Immature natural killer cell (primary cell): Measurements from ENCODE around the gene TRPV4. TPM values are rescaled to one million over a fixed set of nuclear protein-coding genes. Genes with fewer than 3 reads are reported as not detected.

Experiments used
- DNase-seq, 3 donors: peaks; one replicate each; pipeline ENCODE4 v3.0.0; 2022; ENCODE audit warnings: mixed read lengths in 1 of 3
- H3K27ac Mint-ChIP-seq, 6 donors: one replicate each; pipeline ENCODE4 v1.8.0; 2020; ENCODE audit warnings: mixed read lengths in 6 of 6, mild to moderate bottlenecking in 5 of 6, inconsistent platforms in 4 of 6, moderate library complexity in 3 of 6
- H3K27me3 Mint-ChIP-seq, 3 donors: one replicate each; pipeline ENCODE4 v1.8.0; 2020 to 2021; ENCODE audit warnings: low read depth in 3 of 3, mild to moderate bottlenecking in 3 of 3, mixed read lengths in 3 of 3, moderate library complexity in 3 of 3, inconsistent platforms in 1 of 3
- H3K36me3 Mint-ChIP-seq, 3 donors: one replicate each; pipeline ENCODE4 v1.8.0; 2020; ENCODE audit warnings: mixed read lengths in 3 of 3, inconsistent platforms in 2 of 3, mild to moderate bottlenecking in 2 of 3
- H3K4me1 Mint-ChIP-seq, 2 donors: one replicate each; pipeline ENCODE4 v1.8.0; 2020; ENCODE audit warnings: inconsistent platforms in 2 of 2, mild to moderate bottlenecking in 2 of 2, mixed read lengths in 2 of 2, moderate library complexity in 1 of 2
- H3K4me3 Mint-ChIP-seq, 5 donors: one replicate each; pipeline ENCODE4 v1.8.0; 2020; ENCODE audit warnings: mild to moderate bottlenecking in 5 of 5, mixed read lengths in 5 of 5, inconsistent platforms in 3 of 5, moderate library complexity in 3 of 5
- H3K9me3 Mint-ChIP-seq, 6 donors: one replicate each; pipeline ENCODE4 v1.8.0; 2020; ENCODE audit warnings: mild to moderate bottlenecking in 6 of 6, mixed read lengths in 6 of 6, inconsistent platforms in 4 of 6, moderate library complexity in 3 of 6
- polyA plus RNA-seq, 3 donors: library from polyadenylated mRNA; unstranded; fragments of 300-500 nt; fragmentation: Illumina TruSeq; gene quantifications; one replicate each; pipeline ENCODE4 v1.2.3, GENCODE V29; 2021

The TRPV4 gene
- polyA plus RNA-seq, 3 donors from 2014 or later, result not detected

- no peaks in the 10 kb centered on the region for H3K9me3 Mint-ChIP-seq
- H3K36me3 Mint-ChIP-seq, result no peaks in the 10 kb centered on the region
- H3K4me1 Mint-ChIP-seq, result no peaks in the 10 kb centered on the region
- H3K4me3 Mint-ChIP-seq, result no peak overlapping the region
- DNase-seq, result no peak
- H3K27me3 Mint-ChIP-seq, result peaks cover 0 to 14% (median 6%) of the 10 kb centered on the region in 3 donors
- no peak overlapping the region for H3K27ac Mint-ChIP-seq
Observed at GRCh38 chr12:109817627-109818231, 15.5 kb downstream of the TRPV4 start.

DNA sequence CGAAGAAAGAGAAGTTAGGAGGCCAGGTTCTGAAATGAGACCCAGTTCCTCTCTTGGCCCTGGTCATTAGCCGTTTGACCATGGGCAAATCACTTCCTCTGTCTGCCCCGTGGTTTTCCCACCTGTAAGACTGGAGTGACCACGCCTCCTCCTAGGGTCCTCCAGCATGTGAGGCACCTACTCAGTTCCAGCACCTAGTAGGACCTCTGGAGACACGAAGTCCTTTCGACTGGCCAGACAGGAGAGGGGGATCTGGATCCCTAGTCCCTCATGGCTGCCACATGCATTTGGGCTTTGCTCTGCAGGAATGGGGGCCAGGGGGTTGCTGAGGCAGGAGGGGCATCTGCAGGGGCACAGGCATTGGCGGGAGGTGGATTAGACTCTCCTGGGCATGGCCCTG, 16.3 kb downstream of the TRPV4 start:
- Mint-ChIP-seq H3K27ac (no peak overlapping the region), H3K4me3 (no peak overlapping the region)

DNA sequence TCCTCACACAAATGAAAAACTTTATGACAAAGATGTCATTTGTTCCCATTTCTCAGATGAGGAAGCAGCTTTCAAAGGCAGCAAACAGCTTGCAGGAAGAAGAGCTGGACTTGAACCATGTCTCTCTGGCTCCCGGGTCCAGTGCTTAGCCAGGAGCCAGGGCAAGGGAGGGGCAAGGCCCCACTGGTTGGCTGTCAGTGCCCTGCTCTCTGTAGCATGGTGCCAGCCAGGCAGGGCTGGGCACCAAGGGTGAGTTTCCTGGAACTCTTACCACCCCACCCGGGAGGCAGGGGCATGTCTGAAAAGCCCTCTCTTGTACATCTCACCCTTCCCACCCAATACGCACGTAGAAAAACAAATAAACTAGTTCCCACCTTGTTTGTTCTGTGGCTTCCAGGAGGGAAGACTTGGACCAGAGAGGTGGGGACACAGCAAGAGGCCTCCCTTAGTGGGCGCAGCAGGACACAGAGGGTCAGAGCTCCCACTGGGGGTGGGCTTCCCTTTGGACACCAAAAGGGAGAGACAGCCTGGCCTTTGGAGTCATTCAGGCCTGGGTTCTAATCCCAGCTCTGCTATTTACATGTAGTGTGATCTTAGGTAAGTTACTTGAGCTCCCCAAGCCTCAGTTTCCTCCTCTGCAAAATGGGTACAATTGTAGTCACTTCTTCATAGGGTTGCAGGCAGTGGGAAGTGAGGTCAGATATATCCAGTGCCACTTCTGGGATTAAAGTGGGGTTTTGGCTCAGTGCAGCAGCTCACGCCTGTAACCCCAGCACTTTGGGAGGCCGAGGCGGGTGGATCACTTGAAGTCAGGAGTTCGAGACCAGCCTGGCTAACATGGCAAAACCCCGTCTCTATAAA, 17.2 kb downstream of the TRPV4 start:
- no peak for DNase-seq
- Mint-ChIP-seq H3K27me3 (peaks cover 0 to 11% (median 3%) of the 10 kb centered on the region in 3 donors), H3K4me3 (no peak overlapping the region), H3K27ac (no peak overlapping the region), H3K4me1 (no peaks in the 10 kb centered on the region), H3K36me3 (no peaks in the 10 kb centered on the region), H3K9me3 (no peaks in the 10 kb centered on the region)

More for the DNA sequence above, 16.3 kb downstream of the TRPV4 start:
- H3K27me3 Mint-ChIP-seq, result peaks cover 0 to 14% (median 6%) of the 10 kb centered on the region in 3 donors
- H3K9me3 Mint-ChIP-seq, result no peaks in the 10 kb centered on the region
- no peaks in the 10 kb centered on the region for H3K4me1 Mint-ChIP-seq
- no peaks in the 10 kb centered on the region for H3K36me3 Mint-ChIP-seq
- DNase-seq, result no peak

DNA sequence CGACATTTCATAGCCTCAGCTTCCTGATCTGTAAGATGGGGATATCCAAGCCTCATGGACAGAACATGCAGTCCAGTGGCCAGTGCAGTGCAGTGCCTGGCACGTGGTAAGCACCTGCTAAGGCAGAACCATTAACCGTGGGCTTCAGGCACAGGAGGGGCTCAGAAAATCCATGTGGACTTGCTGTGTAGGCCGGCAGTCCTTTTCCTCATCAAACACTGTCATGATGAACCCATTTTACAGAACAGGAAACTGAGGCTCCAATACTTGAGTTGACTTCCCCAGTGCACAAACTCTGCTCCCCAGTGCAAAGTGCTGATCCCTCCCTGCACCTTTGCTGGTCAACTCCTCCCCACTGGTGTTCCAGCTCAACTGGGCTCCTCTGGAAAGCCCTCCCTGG, 18.0 kb downstream of the TRPV4 start:
- H3K4me1 Mint-ChIP-seq, result no peaks in the 10 kb centered on the region
- no peaks in the 10 kb centered on the region for H3K9me3 Mint-ChIP-seq
- no peak for DNase-seq
- H3K36me3 Mint-ChIP-seq, result no peaks in the 10 kb centered on the region
- no peak overlapping the region for H3K27ac Mint-ChIP-seq
- no peak overlapping the region for H3K4me3 Mint-ChIP-seq
- H3K27me3 Mint-ChIP-seq, result peaks cover 0 to 8% (median 3%) of the 10 kb centered on the region in 3 donors

DNA sequence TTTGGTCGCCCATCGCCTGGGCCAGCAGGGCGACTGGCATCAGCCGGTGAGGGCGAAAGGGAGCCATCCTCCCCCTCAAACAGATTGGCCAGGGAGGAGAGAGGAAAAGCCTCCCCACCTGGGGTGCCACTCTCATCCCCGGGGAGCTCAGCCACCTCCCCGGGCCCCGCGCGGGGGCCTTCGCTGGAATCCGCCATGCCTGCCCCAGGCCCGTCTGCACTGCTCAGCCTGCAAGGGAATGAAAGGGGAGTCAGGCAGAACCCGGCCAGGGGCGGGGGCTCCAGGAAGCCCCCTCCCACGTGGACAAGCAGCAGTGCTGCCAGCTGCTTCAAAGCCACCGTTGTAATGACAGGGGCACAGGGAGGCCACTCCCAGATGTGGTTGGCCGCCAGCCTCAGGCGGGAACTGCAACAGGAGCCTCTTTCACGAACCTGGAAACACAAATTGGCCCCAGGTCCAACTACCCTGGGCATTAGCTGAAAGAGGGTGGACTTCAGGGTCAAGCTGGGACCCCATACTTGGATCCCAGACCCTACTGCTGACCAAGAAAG, 18.5 kb downstream of the TRPV4 start:
- Mint-ChIP-seq H3K27ac (no peak overlapping the region), H3K27me3 (peaks cover 0 to 7% (median 0%) of the 10 kb centered on the region in 3 donors), H3K4me1 (no peaks in the 10 kb centered on the region), H3K4me3 (no peak overlapping the region), H3K36me3 (no peaks in the 10 kb centered on the region), H3K9me3 (no peaks in the 10 kb centered on the region)
- DNase-seq, result no peak

DNA sequence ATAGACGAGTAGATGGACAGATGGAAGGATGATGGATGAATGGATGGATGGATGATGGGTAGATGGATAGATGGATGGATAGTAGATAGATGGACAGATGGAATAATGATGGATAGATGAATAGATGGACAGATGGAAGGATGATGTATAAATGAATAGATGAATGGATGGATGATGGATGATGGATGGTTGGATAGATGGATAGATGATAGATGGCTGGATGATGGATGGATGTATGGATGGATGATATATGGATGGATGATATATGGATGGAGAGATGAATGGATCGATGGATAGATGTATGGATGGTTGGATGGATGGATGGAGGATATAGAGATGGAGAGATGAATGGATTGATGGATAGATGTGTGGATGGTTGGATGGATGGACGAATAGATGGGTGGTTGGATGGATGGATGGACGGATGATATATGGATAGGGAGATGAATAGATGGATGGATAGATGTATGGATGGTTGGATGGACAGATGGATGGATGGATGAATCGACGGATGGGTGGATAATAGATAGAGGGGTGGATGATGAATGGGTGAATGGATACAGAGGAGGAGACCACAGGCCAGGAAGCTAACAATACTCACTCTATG, 19.3 kb downstream of the TRPV4 start:
- Mint-ChIP-seq H3K9me3 (no peaks in the 10 kb centered on the region), H3K27ac (no peak overlapping the region), H3K27me3 (no peaks in the 10 kb centered on the region), H3K36me3 (no peaks in the 10 kb centered on the region), H3K4me1 (no peaks in the 10 kb centered on the region), H3K4me3 (no peak overlapping the region)
- no peak for DNase-seq

DNA sequence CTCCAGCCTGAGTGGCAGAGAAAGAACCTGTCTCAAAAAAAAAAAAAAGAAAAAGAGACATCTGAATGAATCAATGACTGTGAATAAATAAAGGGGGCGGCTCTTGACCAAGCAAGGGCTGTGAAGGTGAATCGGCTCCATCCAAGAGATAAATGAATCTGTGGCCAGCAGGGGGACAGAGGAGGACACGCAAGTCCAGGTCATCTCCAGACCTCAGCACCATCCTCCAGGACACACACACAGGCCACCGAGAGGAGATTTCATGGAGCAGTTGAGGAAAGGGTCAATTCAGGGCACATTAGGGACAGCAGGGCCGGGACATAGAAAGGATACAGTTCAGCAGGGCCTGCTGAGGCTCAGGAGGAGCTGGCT, 21.6 kb downstream of the TRPV4 start:
- Mint-ChIP-seq H3K4me1 (no peaks in the 10 kb centered on the region), H3K27ac (no peak overlapping the region), H3K36me3 (no peaks in the 10 kb centered on the region), H3K4me3 (no peak overlapping the region), H3K9me3 (no peaks in the 10 kb centered on the region), H3K27me3 (no peaks in the 10 kb centered on the region)
- DNase-seq, result no peak

DNA sequence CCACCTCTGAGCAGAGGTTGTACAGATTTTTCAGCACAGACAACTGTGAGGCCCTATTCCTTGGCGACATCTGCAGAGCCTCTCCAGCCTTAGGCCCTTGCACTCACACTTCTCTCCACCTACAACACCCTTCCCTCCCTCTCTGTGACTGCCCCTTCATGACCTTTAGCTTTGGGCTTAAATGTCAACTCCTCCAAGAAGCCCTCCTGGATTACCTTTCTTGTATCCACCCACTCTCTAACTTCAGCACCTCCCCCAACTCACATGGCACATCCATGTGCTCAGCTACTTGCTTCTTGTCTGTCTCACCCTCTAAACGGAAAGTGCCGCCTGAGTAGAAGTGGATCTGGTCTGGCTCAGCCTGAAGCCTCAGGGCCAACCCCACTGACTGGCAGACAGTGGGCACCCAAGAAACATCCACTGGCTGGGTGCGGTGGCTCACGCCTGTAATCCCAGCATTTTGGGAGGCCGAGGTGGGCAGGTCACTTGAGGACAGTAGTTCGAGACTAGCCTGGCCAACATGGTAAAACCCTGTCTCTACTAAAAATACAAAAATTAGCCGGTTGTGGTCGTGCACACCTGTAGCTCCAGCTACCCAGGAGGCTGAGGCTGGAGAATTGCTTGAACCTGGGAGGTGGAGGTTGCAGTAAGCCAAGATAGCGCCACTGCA, 22.1 kb downstream of the TRPV4 start:
- DNase-seq, result no peak
- Mint-ChIP-seq H3K27ac (no peak overlapping the region), H3K4me3 (no peak overlapping the region), H3K27me3 (no peaks in the 10 kb centered on the region), H3K4me1 (no peaks in the 10 kb centered on the region), H3K9me3 (no peaks in the 10 kb centered on the region), H3K36me3 (no peaks in the 10 kb centered on the region)

- Mint-ChIP-seq H3K36me3 (no peaks in the 10 kb centered on the region), H3K27ac (no peak overlapping the region), H3K4me3 (no peak overlapping the region), H3K9me3 (no peaks in the 10 kb centered on the region), H3K4me1 (peaks cover 0 to 2% of the 10 kb centered on the region in 2 donors), H3K27me3 (peaks cover 0 to 2% (median 2%) of the 10 kb centered on the region in 3 donors)
- no peak for DNase-seq
Observed at GRCh38 chr12:109808876-109809646, 24.1 kb downstream of the TRPV4 start.

GRCh38 chr12:109807954-109808643, 25.1 kb downstream of the TRPV4 start:
- Mint-ChIP-seq H3K9me3 (no peaks in the 10 kb centered on the region), H3K36me3 (no peaks in the 10 kb centered on the region), H3K27me3 (peaks cover 2% of the 10 kb centered on the region in 3 donors)

DNA sequence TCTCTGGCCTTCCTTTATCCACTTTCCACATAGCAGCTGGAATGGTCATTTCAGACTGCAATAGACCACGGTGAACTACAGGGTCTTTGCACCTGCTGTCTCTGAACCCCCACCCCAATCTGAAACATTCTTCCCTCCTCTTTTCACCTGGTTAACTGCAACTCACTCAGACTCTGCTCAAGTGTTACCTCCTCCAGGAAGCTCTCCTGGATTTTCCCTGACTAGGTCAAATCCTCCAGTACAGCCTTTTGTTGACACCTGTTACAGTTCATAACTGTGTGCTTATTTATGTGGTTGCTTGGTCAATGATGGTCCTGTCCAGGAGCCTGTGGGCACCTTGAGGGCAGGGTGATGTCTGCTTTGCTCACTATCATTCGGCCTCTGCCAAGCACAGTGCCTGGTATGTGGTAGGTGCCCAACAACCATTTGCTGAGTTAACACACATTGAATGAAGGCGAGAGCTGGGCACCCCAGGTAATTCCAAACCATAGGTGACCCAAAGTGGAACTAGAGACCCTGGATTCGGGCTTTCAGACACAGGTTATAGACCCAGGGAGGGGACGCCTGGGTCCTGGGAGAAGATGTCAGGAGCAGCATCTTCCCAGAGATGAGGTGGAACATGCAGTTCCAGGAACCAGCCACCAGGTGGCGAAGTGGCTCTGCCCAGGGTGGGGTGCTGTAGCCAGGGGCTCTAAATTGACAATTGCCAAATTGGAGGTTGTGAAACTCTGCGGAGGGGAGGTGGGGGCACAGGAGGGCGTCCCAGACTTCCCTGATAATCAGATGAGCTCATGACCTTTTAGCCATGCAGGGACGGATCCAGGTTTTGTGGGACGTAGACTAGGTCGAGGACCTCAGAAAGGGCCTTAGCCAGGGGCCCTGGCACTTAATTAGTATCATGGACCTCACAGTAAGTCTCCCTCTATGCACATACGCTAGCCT, 28.1 kb downstream of the TRPV4 start:
- no peaks in the 10 kb centered on the region for H3K9me3 Mint-ChIP-seq
- peak overlapping the region in 2 of 6 donors; percentile 20 to 36 for H3K27ac Mint-ChIP-seq

More at GRCh38 chr12:109807954-109808643, 25.1 kb downstream of the TRPV4 start:
- Mint-ChIP-seq H3K4me3 (no peak overlapping the region), H3K4me1 (peaks cover 0 to 2% of the 10 kb centered on the region in 2 donors), H3K27ac (no peak overlapping the region)
- DNase-seq, result no peak

DNA sequence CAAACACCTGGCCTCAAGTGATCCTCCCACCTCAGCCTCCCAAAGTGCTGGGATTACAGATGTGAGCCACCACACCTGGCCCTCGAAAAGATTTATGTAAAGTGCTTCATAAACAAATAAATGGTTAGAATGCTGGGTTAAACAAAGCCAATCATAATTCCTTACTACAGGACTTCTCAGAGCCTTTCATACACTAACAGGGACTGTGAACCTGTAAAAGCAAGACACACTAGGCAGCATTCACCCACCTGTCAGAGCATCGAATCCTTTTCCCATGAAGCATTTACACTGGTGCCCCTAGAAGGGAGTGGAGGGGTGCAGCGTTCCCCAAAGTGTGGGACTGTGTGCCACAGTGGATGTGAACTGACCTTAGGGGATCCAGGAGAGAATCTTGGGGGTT, 29.5 kb downstream of the TRPV4 start:
- Mint-ChIP-seq H3K27ac (no peak overlapping the region), H3K4me1 (peaks cover 0 to 2% of the 10 kb centered on the region in 2 donors), H3K27me3 (peaks cover 2% of the 10 kb centered on the region in 3 donors), H3K36me3 (no peaks in the 10 kb centered on the region), H3K4me3 (no peak overlapping the region), H3K9me3 (no peaks in the 10 kb centered on the region)
- DNase-seq, result no peak

More for the DNA sequence above, 28.1 kb downstream of the TRPV4 start:
- peak; percentile 64 to 71 (median 65) for DNase-seq
- Mint-ChIP-seq H3K4me1 (peaks cover 0 to 2% of the 10 kb centered on the region in 2 donors), H3K36me3 (no peaks in the 10 kb centered on the region), H3K27me3 (peaks cover 2% of the 10 kb centered on the region in 3 donors), H3K4me3 (no peak overlapping the region)
